Stimulated activated CD8-positive, alpha-beta memory T cell treated with anti-CD3 and anti-CD28 coated beads, Interleukin-7, amount 100 ng/mL, for 4 hours (primary cell): ENCODE measurements around the gene CHST10.
"Not testable (repeated sequence)": the region's sequence is repeated elsewhere in the genome, so short reads cannot be mapped to it uniquely, and the experiment has no call there.

ENCODE experiments used
- DNase-seq, 2 donors: peaks; one replicate each; pipeline ENCODE4 v3.0.0-alpha.2; 2020; ENCODE audit warnings: low read depth in 2 of 2

The CHST10 gene

GRCh38 chr2:100416935-100417710 is at the start of gene CHST10:
Gene CHST10 (minus strand): TSS chr2:100417668. CDS start chr2:100406675, 10,993 bp downstream.
- peak; percentile 17 to 66 for DNase-seq

DNA sequence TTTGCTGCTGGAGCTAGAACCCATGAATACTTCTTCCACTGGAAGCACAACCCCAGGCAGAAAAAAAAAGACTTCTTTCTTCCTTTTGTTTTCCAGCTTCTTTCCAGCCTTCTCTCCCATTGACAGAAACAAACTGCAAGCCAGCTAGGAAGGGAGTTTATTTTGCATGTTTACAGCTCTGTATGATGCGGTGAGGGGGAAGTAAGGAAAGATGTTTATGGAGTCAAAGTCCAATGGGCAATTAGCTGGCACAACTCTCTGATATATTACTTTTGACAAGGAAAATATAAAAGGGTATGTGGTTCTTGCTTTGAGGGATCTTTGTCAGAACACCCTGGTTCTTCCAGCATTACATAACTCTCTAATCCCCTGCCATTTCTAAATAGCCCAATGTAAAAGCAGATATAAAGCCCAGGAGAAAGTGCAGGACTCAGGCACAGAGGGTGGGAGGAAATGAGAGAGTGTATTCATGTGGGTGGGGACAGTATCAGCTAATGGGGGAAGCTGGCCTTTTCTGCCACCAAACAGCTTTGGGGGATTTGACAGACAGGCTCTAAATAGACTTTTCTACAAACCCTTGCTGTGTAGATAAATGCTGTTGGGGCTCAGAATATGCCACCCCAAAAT is 43.5 kb upstream of the CHST10 start:
- no peak for DNase-seq

DNA sequence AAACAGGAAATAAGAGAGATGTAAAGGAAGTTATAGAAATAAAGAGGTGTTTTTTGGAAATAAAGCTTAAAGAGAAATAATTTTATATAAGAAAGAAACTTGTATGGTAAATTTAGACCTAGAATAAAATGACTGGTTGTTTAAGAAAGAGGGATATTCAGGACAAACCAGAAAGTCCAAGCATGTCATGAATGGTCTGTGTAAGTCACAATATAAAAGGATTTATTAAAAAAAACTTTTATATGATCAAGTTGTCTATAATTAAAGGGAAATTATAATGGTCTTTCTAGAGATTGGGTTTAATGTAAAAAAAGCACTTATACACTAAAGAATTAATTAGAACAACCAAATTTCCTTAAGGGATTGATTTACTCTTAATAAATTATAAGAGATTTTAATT is 38.9 kb upstream of the CHST10 start:
- not testable (repeated sequence) for DNase-seq

GRCh38 chr2:100453853-100454252 is 36.4 kb upstream of the CHST10 start:
- no peak for DNase-seq

GRCh38 chr2:100451734-100452133 is 34.3 kb upstream of the CHST10 start:
- no peak for DNase-seq

DNA sequence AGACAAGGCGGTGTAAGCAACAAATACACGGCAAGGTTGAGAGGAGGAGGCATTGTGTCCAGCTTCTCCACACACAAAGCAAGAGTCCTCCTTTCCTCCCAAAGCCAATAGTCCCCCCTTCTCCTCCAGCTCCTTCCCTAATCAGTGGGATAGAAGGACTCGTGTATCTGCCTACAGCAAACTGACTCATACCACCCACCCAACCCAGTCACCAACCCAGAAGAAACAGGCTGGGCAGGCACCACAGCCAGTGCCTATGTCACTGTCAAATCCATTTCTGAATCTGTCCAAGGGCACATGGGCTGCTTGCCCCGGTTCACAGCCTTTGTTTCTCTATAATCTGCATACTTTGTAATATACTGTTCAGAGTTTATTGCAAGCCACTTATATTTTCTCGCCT is 33.6 kb upstream of the CHST10 start:
- DNase-seq: no peak

DNA sequence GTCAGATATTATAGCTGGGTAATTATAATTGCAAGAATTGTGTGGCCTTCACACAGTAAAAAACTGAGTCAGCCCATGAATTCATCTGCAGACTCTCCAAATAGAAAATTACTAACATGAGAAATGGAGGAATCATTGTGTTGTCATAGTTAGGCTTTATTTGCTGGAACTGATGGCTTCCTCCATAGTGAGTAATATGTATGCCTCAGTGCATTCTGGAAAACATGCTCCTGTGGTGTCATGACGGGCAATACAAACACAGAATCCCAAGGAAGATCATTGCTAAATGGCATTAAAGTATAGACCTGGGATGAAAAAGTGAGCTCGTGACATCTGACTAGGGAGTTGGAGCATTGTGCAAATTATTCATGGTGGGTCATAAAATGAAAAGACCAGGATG is 29.2 kb upstream of the CHST10 start:
- no peak for DNase-seq

- no peak for DNase-seq
Observed at GRCh38 chr2:100437751-100438150, 20.3 kb upstream of the CHST10 start.

GRCh38 chr2:100429726-100430125 is 12.3 kb upstream of the CHST10 start:
- DNase-seq: no peak

DNA sequence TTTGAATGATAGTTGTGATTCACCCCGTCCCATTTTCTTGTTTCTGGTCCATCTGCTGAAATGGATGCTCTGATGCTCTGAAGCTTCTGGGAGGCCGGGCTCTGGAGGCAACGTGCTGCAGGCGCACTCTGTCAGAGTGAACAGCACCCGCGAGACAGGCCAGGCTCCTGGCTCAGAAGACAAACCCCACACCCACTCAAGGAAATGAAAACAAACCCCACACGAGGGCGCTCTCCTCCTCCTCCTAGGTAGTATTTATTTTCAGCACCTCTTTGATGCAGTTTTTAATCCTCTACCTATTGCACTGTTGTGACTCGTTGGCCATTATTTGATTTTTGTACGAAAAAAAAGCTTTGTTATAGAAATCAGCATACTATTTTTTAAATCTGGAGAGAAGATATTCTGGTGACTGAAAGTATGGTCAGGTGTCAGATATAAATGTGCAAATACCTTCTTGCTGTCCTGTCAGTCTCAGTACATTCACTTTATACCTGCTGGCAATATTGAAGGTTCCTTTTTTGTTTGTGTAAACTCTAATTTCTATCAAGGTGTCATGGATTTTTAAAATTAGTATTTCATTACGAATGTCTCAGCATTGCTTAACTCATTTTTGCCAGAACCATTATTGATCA is 10.3 kb upstream of the CHST10 start:
- DNase-seq: peak; percentile 53 to 54

- DNase-seq: no peak
Observed at GRCh38 chr2:100427111-100427510, 9.6 kb upstream of the CHST10 start.

GRCh38 chr2:100426384-100426720 is 8.9 kb upstream of the CHST10 start:
- DNase-seq: no peak

GRCh38 chr2:100425573-100426383 is 8.3 kb upstream of the CHST10 start:
- DNase-seq: no peak

DNA sequence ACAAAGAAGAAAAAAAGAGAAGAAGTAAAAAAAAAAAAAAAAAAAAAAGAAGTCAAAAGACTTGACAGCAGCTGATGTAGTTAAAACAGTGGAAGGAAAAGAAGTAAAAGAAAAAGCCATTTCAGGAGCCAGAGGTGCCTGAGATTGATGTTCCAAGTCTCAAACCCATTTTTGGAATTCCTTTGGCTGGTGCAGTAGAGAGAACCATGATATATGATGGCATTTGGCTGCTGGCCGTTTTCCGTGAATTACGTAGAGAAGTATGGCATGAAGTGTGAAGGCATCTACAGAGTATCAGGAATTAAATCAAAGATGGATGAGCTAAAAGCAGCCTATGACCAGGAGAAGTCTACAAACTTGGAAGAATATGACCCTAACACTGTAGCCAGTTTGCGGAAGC is 7.6 kb upstream of the CHST10 start:
- no peak for DNase-seq

DNA sequence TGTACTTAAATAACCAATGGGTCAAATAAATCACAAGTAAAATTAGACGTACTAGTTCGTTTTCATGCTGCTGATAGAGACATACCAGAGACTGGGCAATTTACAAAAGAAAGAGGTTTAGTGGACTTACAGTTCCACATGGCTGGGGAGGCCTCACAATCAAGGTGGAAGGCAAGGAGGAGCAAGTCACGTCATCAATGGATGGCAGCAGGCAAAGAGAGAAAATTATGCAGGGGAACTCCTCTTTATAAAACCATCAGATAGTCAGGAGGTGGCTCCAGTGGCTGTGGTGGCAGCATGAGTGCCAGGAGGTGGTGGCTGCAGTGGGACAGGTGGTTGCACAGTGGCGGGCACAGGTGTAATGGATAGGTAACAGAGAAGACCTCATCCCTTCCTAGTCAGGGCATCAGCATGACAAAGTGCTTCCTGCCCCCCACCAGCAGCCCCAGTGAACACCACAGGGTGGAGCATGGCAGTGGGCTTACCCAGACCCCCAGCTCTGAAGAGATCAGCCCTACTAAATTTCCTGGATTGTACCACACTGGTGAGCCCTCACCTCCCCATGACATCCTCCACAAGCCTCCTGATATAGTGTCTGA is 6.9 kb upstream of the CHST10 start:
- DNase-seq: no peak

GRCh38 chr2:100423631-100424030 is 6.2 kb upstream of the CHST10 start:
- DNase-seq: no peak

DNA sequence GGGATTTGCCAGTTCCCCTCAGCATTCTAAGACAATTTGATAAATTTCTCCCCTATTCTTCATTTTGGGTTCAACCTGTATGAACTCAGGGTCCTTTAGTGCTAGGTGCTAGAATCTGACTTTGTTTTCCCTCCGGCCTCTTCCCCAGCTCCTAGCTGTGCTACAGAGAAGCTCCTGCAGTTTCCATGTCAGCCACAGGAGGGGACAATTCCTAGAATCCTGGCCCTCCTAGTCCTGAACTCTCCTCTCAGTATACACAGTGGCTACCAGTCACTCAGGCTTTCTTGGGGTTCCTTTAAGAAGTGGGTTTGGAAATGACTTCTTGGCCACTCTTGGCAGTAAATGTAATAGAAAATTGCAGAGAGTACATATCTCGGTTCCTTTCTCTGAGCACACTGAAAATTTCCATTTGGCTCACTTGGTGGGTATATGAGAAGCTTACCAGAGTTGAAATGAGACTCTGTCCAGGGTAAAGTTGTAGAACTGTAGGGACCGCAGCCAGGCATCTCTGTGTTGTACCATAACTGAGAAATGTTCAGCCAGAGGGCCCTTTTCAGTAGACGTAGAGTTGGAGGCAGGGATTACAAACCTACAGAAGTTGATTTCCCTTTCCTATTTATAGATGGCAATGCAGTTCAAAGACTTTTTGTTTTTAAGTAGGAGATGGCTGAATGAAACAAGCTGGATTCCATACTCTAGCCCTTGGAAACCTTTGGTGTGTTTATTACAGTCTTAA is 5.0 kb upstream of the CHST10 start:
- no peak for DNase-seq

DNA sequence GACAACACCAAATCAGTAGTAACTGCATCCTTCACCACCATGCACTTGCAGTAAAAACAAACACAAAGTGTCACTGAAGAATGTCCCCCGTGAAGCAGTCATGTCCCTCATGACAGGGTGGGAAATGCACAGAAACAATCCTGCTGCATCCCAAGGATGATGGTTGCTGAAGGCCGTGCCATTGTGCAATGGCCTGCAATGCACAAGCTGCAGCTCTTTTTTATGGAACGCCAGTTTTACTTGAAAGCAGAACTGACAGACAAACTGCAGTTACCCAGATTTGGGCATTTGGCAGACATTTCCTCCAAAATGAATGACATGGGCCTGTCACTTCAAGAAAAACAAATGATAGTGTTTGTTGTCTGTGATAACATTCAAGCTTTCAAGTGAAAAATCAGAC is 2.4 kb upstream of the CHST10 start:
- no peak for DNase-seq

GRCh38 chr2:100418406-100418962 is 1.0 kb upstream of the CHST10 start:
- no peak for DNase-seq

DNA sequence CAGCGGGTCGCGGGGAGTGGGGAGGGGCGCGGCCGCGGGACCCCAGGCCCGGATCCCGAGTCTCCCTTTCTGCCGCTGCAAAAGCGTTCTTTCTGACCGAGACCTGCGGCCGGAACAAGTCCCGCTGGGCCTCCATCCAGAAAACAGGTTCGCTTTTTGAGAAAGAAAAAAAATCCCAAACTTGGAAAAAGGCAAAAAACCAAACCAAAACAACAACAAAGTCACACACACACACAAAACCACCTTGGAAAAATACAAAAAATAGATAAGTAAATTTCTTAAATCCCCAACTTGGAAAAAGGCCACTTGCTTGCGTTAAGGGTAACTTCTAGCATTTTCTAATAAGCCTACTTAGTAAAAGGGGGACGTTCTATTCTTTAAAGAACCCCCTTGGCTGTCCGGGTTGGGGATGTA is 250 bp upstream of the CHST10 start:
- DNase-seq: no peak

DNA sequence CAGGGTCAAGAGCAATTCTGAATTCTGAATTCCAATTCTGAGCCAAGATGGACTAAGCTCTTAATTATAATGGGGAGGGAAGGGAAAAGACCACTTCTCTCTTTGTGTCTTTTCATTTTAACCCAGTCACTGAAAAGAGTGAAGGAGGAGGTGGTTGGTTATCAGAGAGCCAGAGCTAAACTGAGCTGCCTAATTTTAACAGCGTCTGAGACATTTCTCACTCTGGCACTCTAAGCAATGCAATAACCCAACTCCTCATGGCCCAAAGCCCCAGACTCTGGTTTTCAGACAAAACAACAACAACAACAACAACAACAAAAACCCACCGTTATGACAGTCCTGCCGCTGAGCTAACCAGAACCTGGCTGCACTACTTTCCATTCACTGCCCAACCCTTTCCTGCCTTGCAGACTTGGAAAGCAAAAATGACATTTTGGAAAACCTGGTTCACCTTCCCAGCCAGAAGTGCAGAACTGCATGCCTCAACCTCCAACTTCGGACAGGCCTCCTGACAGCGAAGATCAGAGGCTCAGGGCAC is 1.0 kb downstream of the CHST10 start:
- DNase-seq: no peak
